GM19025 (cell line): ENCODE measurements around the gene FAF1.

Experiments used
- ATAC-seq: cut with Tn5 transposase; IDR thresholded peaks from one replicate; pipeline ENCODE4 v1.9.1; 2021; ENCODE audit warnings: mild to moderate bottlenecking, low read depth, moderate library complexity; ENCODE audit not compliant: unreplicated experiment

FAF1 gene

GRCh38 chr1:50423670-50424000 lies 536.4 kb downstream of the FAF1 start:
- no peak for ATAC-seq

GRCh38 chr1:50422946-50423669 lies 537.0 kb downstream of the FAF1 start, which contains the start of gene DMRTA2:
Gene DMRTA2 (minus strand): TSS chr1:50423443. CDS start chr1:50421536, 1,907 bp downstream.
- no peak for ATAC-seq

GRCh38 chr1:50422675-50422945 lies 537.5 kb downstream of the FAF1 start:
- ATAC-seq: no peak

GRCh38 chr1:50421768-50422674 lies 538.0 kb downstream of the FAF1 start:
- no peak for ATAC-seq

GRCh38 chr1:50421366-50421748 lies 538.7 kb downstream of the FAF1 start:
- ATAC-seq: no peak

- ATAC-seq: no peak
Measured at GRCh38 chr1:50420689-50421365, 539.2 kb downstream of the FAF1 start.

- ATAC-seq: no peak
Measured at GRCh38 chr1:50419907-50420677, 540.0 kb downstream of the FAF1 start.

- ATAC-seq: no peak
Measured at GRCh38 chr1:50419192-50419906, 540.7 kb downstream of the FAF1 start.

GRCh38 chr1:50418600-50419109 lies 541.4 kb downstream of the FAF1 start:
- ATAC-seq: no peak

- ATAC-seq: no peak
Measured at GRCh38 chr1:50417946-50418599, 542.0 kb downstream of the FAF1 start.

- ATAC-seq: no peak
Measured at GRCh38 chr1:50417507-50417906, 542.6 kb downstream of the FAF1 start.

- no peak for ATAC-seq
Measured at GRCh38 chr1:50416553-50417453, 543.3 kb downstream of the FAF1 start.

- ATAC-seq: no peak
Measured at GRCh38 chr1:50416150-50416527, 543.9 kb downstream of the FAF1 start.

GRCh38 chr1:50415235-50416149 lies 544.6 kb downstream of the FAF1 start:
- ATAC-seq: no peak

- ATAC-seq: no peak
Measured at GRCh38 chr1:50414853-50415234, 545.2 kb downstream of the FAF1 start.

GRCh38 chr1:50412813-50413476 lies 547.1 kb downstream of the FAF1 start:
- no peak for ATAC-seq

- ATAC-seq: no peak
Measured at GRCh38 chr1:50405814-50406213, 554.3 kb downstream of the FAF1 start.
